Bronchial epithelial cell (primary cell): ENCODE results near the gene LAMB1. TPM values are rescaled to one million over a fixed set of nuclear protein-coding genes. Genes with fewer than 3 reads are reported as not detected.
"Not testable (repeated sequence)": the region's sequence is repeated elsewhere in the genome, so short reads cannot be mapped to it uniquely, and the experiment has no call there.

Source experiments
- DNase-seq: peaks from one replicate; pipeline ENCODE4 v3.0.0-alpha.2; 2010; ENCODE audit warnings: low read depth
- FAIRE-seq: peaks from 2 replicates; lab custom pipeline; 2011; peaks lifted over from hg19 to GRCh38; lab: Jason Lieb, UNC
- H3K27me3 ChIP-seq: 2 replicates; pipeline ENCODE4 v1.5.1; 2011; ENCODE audit warnings: low read length; ENCODE audit not compliant: control insufficient read depth, insufficient read depth
- H3K36me3 ChIP-seq: 2 replicates; pipeline ENCODE4 v1.5.1; 2011; ENCODE audit warnings: low read length; ENCODE audit not compliant: control insufficient read depth, insufficient read depth
- H3K4me3 ChIP-seq: 2 replicates; pipeline ENCODE4 v1.5.1; 2011; ENCODE audit warnings: mild to moderate bottlenecking, low read depth, low read length, control low read depth
- CTCF ChIP-seq: IDR thresholded peaks from 2 replicates; pipeline ENCODE4 v1.5.1; 2011; ENCODE audit warnings: mild to moderate bottlenecking, moderate library complexity, low read length, control low read depth, inconsistent platforms; ENCODE audit not compliant: insufficient read depth, severe bottlenecking
- total RNA-seq: library from RNA; depleted of rRNA; stranded (reverse); fragments of >200 nt; gene quantifications from 2 replicates; pipeline ENCODE4 v1.2.1, GENCODE V29; 2014

Gene LAMB1
- total RNA-seq, 1 donor from 2014 or later = 75.8 TPM

- Histone ChIP-seq H3K36me3 (no peaks in the 10 kb centered on the region), H3K27me3 (no peaks in the 10 kb centered on the region), H3K4me3 (no peak overlapping the region)
- TF ChIP-seq CTCF = no peak
- FAIRE-seq (no peak), DNase-seq (no peak)
These were observed 113.0 kb downstream of the LAMB1 start for GRCh38 chr7:107889992-107890391.

GRCh38 chr7:107887827-107888226 lies 115.1 kb downstream of the LAMB1 start:
- not testable (repeated sequence) for FAIRE-seq, H3K4me3 ChIP-seq, DNase-seq, H3K27me3 ChIP-seq, H3K36me3 ChIP-seq

GRCh38 chr7:107884066-107884818 lies 118.7 kb downstream of the LAMB1 start:
- FAIRE-seq = no peak
- DNase-seq = no peak
- Histone ChIP-seq H3K36me3 (no peaks in the 10 kb centered on the region), H3K27me3 (no peaks in the 10 kb centered on the region), H3K4me3 (no peak overlapping the region)
- TF ChIP-seq CTCF = no peak

- Histone ChIP-seq H3K4me3 (no peak overlapping the region), H3K36me3 (no peaks in the 10 kb centered on the region), H3K27me3 (no peaks in the 10 kb centered on the region)
- FAIRE-seq = no peak
- no peak for DNase-seq
- no peak for TF ChIP-seq CTCF
These were observed 120.2 kb downstream of the LAMB1 start for GRCh38 chr7:107882766-107883165.

GRCh38 chr7:107879400-107880035 lies 123.4 kb downstream of the LAMB1 start:
- no peaks in the 10 kb centered on the region for H3K27me3 ChIP-seq
- no peak overlapping the region for H3K4me3 ChIP-seq
- TF ChIP-seq CTCF = peak; percentile 68
- no peaks in the 10 kb centered on the region for H3K36me3 ChIP-seq
- no peak for FAIRE-seq
- DNase-seq = peak; percentile 83

GRCh38 chr7:107878636-107879035 lies 124.3 kb downstream of the LAMB1 start:
- no peaks in the 10 kb centered on the region for H3K36me3 ChIP-seq
- no peak overlapping the region for H3K4me3 ChIP-seq
- peak; percentile 39 for DNase-seq
- H3K27me3 ChIP-seq = no peaks in the 10 kb centered on the region
- TF ChIP-seq CTCF = no peak
- FAIRE-seq = no peak
